Naive thymus-derived CD4-positive, alpha-beta T cell (primary cell): Measurements from ENCODE around the gene KCNK7. TPM values are rescaled to one million over a fixed set of nuclear protein-coding genes. Genes with fewer than 3 reads are reported as not detected.

Source experiments
- ATAC-seq: fragments of 150-1000 bp; cut with Tn5 transposase; 2 replicates; pipeline ENCODE4 v1.10.0; 2021; ENCODE audit warnings: mild to moderate bottlenecking, moderate library complexity
- CTCF ChIA-PET: fragments of 350-600 bp; sonication (Branson Sonifier 250); formaldehyde crosslinking; loops from one replicate; lab custom pipeline; 2021; ENCODE audit warnings: antibody characterized with exemption; lab: Charles Lee
- POLR2A ChIA-PET: fragments of 350-600 bp; sonication (Branson Sonifier 250); formaldehyde crosslinking; loops from one replicate; lab custom pipeline; 2021; ENCODE audit warnings: antibody characterized with exemption, inconsistent platforms; lab: Charles Lee
- DNase-seq, 9 donors: peaks; one replicate each; pipeline versions ENCODE4 v3.0.0 to v3.0.0-alpha.2; 2020 to 2022; ENCODE audit warnings: mixed read lengths in 1 of 9
- H3K27ac ChIP-seq: one replicate; pipeline ENCODE4 v1.7.0; 2013; ENCODE audit warnings: mild to moderate bottlenecking, low read depth, low read length, moderate library complexity
- H3K27me3 ChIP-seq, 2 donors: one replicate each; pipeline ENCODE4 v1.7.0; 2013; ENCODE audit warnings: low read length in 2 of 2, mild to moderate bottlenecking in 2 of 2, moderate library complexity in 2 of 2; ENCODE audit not compliant: control insufficient read depth in 2 of 2, insufficient read depth in 2 of 2
- H3K36me3 ChIP-seq, 3 experiments: 1 replicate in 2 of 3; 2 replicates in 1 of 3; pipeline ENCODE4 v1.7.0; 2013; ENCODE audit warnings: low read length in 3 of 3, mild to moderate bottlenecking in 3 of 3, moderate library complexity in 1 of 3; ENCODE audit not compliant: insufficient read depth in 3 of 3, control insufficient read depth in 2 of 3
- H3K4me1 ChIP-seq, 2 donors: one replicate each; pipeline ENCODE4 v1.7.0; 2013; ENCODE audit warnings: low read length in 2 of 2, mild to moderate bottlenecking in 2 of 2, moderate library complexity in 1 of 2; ENCODE audit not compliant: control insufficient read depth in 2 of 2, insufficient read depth in 2 of 2
- H3K4me3 ChIP-seq: 2 replicates; pipeline ENCODE4 v1.7.0; 2013; ENCODE audit warnings: mild to moderate bottlenecking, low read length
- H3K9me3 ChIP-seq, 3 experiments: 1 replicate in 2 of 3; 2 replicates in 1 of 3; pipeline ENCODE4 v1.7.0; 2013; ENCODE audit warnings: low read length in 3 of 3; ENCODE audit not compliant: control insufficient read depth in 2 of 3
- H3K27ac Mint-ChIP-seq, 9 donors: one replicate each; pipeline ENCODE4 v1.8.0; 2020 to 2022; ENCODE audit warnings: mixed read lengths in 9 of 9, mild to moderate bottlenecking in 8 of 9, moderate library complexity in 5 of 9, inconsistent platforms in 2 of 9
- H3K27me3 Mint-ChIP-seq, 5 donors: one replicate each; pipeline ENCODE4 v1.8.0; 2021 to 2022; ENCODE audit warnings: mixed read lengths in 5 of 5, mild to moderate bottlenecking in 1 of 5
- H3K36me3 Mint-ChIP-seq, 5 donors: one replicate each; pipeline ENCODE4 v1.8.0; 2020 to 2022; ENCODE audit warnings: mixed read lengths in 5 of 5, mild to moderate bottlenecking in 3 of 5, inconsistent platforms in 1 of 5
- H3K4me1 Mint-ChIP-seq, 7 donors: one replicate each; pipeline ENCODE4 v1.8.0; 2020 to 2022; ENCODE audit warnings: mixed read lengths in 7 of 7, mild to moderate bottlenecking in 3 of 7, inconsistent platforms in 1 of 7
- H3K4me3 Mint-ChIP-seq, 10 donors: one replicate each; pipeline ENCODE4 v1.8.0; 2020 to 2022; ENCODE audit warnings: mild to moderate bottlenecking in 10 of 10, mixed read lengths in 10 of 10, moderate library complexity in 6 of 10, inconsistent platforms in 2 of 10
- H3K9me3 Mint-ChIP-seq, 11 donors: one replicate each; pipeline ENCODE4 v1.8.0; 2020 to 2022; ENCODE audit warnings: mixed read lengths in 11 of 11, mild to moderate bottlenecking in 4 of 11, inconsistent platforms in 1 of 11, moderate library complexity in 1 of 11
- intact Hi-C, 2 donors: fragments of 100-400 bp; cut with micrococcal nuclease; formaldehyde crosslinking; loops; one replicate each; pipeline ENCODE4 v1.15.1; 2023
- polyA plus RNA-seq, 2 donors: library from polyadenylated mRNA; unstranded; fragments of 300-500 nt; fragmentation: Illumina TruSeq; gene quantifications; one replicate each; pipeline ENCODE4 v1.2.3, GENCODE V29; 2021
- total RNA-seq, 6 experiments: library from RNA in 5 of 6; stranded (reverse) in 5 of 6; gene quantifications; 1 replicate in 5 of 6; 2 replicates in 1 of 6; pipeline ENCODE4 v1.2.3 and lab custom pipeline; 2021 to 2026

KCNK7 gene
- total and polyA plus RNA-seq, 7 experiments from 2014 or later: 0.25 to 9.2 (median 3.8) TPM; not detected in 1

DNA sequence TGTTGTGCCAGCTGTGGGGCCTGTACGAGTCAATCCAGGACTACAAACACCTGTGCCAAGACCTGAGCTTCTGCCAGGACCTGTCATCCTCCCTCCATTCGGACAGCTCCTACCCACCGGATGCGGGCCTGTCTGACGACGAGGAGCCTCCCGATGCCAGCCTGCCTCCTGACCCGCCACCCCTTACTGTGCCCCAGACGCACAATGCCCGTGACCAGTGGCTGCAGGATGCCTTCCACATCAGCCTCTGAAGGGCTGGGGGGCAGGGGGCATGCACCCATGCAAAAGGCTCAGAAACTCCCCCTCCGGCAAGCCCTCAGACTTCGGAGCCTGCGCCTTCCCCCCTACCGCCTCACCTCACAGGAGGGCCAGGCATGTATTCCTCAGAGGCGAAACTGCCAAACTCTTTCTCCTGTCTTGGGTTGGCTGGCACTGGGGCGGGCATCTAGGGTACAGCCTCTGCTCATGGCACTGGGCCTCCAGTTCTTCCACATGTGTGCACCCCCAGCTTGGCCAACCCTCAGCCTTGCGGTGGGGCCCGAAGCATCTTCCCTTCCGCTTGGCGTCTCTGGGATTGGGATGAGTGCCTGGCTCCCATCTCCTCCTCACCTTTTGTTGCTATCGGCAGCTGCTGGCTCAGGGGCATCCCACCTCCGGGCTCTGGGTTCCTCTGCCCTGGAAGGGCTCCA lies 22.1 kb downstream of the KCNK7 start:
- peaks cover 41 to 67% (median 51%) of the 10 kb centered on the region in 7 donors for H3K4me1 Mint-ChIP-seq
- no peaks in the 10 kb centered on the region for H3K27me3 ChIP-seq
- intact Hi-C loops: loop anchor here (1.0 to 5.0 kb wide), 14 partner anchors 15 to 547 kb away; partner anchors contain the start of genes SNX15 (in 2 of the 2), CFL1 (in 1 of the 2), KAT5 (in 1 of the 2) and MAP3K11 (in 1 of the 2)
- H3K36me3 Mint-ChIP-seq: peaks cover 0 to 18% (median 4%) of the 10 kb centered on the region in 5 donors
- H3K27ac Mint-ChIP-seq: peak overlapping the region; percentile 79 to 98 (median 92)
- H3K27ac ChIP-seq: peak overlapping the region; percentile 96
- H3K4me1 ChIP-seq: peaks cover 54 to 57% of the 10 kb centered on the region in 2 donors
- H3K4me3 ChIP-seq: peak overlapping the region; percentile 69
- POLR2A ChIA-PET: interaction anchor here (0.7 to 6.3 kb wide), 23 partner anchors 8 to 439 kb away, joined by 3 to 90 read pairs (median 8); partner anchors contain the start of genes LTBP3, MALAT1, MAP3K11 and PCNX3
- H3K36me3 ChIP-seq: peaks cover 0 to 5% (median 0%) of the 10 kb centered on the region in 3 experiments
- ATAC-seq (no peak), DNase-seq (no peak)
- no peaks in the 10 kb centered on the region for H3K27me3 Mint-ChIP-seq
- H3K9me3 Mint-ChIP-seq: peaks cover 0 to 1% (median 0%) of the 10 kb centered on the region in 11 donors
- no peaks in the 10 kb centered on the region for H3K9me3 ChIP-seq
- CTCF ChIA-PET: interaction anchor here (0.5 to 5.2 kb wide), 9 partner anchors 16 to 50 kb away, joined by 3 to 57 read pairs (median 8); partner anchors contain the start of gene PCNX3
- peak overlapping the region; percentile 86 to 100 (median 94) for H3K4me3 Mint-ChIP-seq

DNA sequence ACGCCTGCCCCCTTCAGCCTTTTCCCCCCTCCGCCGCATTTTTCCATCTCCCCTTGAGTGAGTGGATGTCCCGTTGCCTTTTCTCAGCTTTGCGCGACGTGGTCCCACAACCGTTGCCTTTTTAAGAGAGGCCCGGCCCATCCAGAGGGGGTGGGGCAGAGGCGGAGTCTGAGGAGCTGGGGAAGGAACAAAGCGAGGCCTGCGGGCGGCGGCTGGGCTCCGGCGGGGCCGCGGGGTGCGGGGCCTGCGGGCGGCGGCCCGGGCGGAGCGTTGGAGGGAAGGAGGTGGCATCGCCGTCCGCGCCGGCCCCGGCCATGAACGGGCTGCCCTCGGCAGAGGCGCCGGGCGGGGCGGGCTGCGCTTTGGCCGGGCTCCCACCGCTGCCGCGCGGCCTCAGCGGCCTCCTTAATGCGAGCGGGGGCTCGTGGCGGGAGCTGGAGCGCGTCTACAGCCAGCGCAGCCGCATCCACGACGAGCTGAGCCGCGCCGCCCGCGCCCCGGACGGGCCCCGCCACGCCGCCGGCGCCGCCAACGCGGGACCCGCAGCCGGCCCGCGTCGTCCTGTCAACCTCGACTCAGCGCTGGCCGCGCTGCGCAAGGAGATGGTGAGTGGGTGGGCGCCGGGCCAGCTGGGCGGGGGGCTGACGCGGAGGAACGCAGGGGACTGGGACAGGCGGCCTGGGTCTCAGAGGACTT lies 23.1 kb downstream of the KCNK7 start, which contains the start of gene FAM89B:
TSS of gene FAM89B (plus strand) at position 183 of the 696 bp plus-strand sequence. CDS start at position 315, 132 bp downstream.
- Mint-ChIP-seq H3K4me1 (peaks cover 40 to 65% (median 51%) of the 10 kb centered on the region in 7 donors), H3K4me3 (peak within 1 kb of the TSS; percentile 91 to 100 (median 96)), H3K36me3 (peaks cover 0 to 19% (median 4%) of the 10 kb centered on the region in 5 donors), H3K9me3 (peaks cover 0 to 1% (median 0%) of the 10 kb centered on the region in 11 donors), H3K27ac (peak within 1 kb of the TSS; percentile 82 to 100 (median 97)), H3K27me3 (no peaks in the 10 kb centered on the region)
- Histone ChIP-seq H3K9me3 (no peaks in the 10 kb centered on the region), H3K27ac (peak within 1 kb of the TSS; percentile 96), H3K27me3 (no peaks in the 10 kb centered on the region), H3K36me3 (peaks cover 0 to 4% (median 0%) of the 10 kb centered on the region in 3 experiments), H3K4me1 (peaks cover 56 to 58% of the 10 kb centered on the region in 2 donors), H3K4me3 (peak within 1 kb of the TSS; percentile 96)
- ChIA-PET POLR2A (interaction anchor here (0.7 to 6.3 kb wide), 29 partner anchors 10 to 437 kb away, joined by 3 to 90 read pairs (median 7); partner anchors contain the start of genes BANF1, EIF1AD, LTBP3 and MALAT1), CTCF (interaction anchor here (0.5 to 5.2 kb wide), 9 partner anchors 16 to 49 kb away, joined by 3 to 57 read pairs (median 8); partner anchors contain the start of gene PCNX3)
- DNase-seq (peak; percentile 79 to 91 (median 87)), ATAC-seq (peak; percentile 37)
- intact Hi-C loops: loop anchor here in 1 of 2 donors (5.0 kb wide), 2 partner anchors 140 to 545 kb away; partner anchors contain the start of genes KAT5 and SNX15

DNA sequence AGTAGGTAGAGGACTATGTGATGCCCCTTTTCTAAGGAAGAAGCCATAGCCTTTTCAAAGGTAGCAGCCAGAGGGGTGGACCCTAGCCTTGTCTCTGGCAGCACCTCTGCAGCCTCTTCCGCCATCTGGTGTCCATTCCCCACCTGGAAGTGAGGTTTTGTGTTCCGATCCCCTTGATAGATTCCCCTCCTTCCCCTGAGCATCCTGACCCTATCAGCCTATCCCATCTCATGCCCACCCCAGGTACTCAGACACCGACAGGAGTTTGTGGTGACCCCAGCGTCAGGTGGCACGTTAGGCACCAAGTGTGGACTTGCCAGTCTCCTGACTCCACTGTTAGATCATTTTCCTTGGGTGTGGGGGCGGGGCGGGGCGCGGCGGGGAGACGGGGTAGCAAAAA lies 23.7 kb downstream of the KCNK7 start:
- H3K4me3 Mint-ChIP-seq: peak overlapping the region; percentile 90 to 100 (median 96)
- POLR2A ChIA-PET: interaction anchor here (0.6 to 6.3 kb wide), 26 partner anchors 11 to 430 kb away, joined by 3 to 90 read pairs (median 8); partner anchors contain the start of genes BANF1, EIF1AD, KAT5 and LTBP3
- H3K4me3 ChIP-seq: peak overlapping the region; percentile 96

DNA sequence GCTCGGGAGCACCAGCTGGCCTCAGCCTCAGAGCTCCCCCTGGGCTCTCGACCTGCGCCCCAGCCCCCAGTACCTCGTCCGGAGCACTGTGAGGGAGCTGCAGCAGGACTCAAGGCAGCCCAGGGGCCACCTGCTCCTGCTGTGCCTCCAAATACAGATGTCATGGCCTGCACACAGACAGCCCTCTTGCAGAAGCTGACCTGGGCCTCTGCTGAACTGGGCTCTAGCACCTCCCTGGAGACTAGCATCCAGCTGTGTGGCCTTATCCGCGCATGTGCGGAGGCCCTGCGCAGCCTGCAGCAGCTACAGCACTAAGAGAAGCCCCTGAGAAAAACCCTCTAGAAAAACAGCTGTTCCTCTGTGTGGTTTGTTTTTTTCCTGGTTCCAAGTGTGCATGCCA lies 24.2 kb downstream of the KCNK7 start:
- H3K27me3 Mint-ChIP-seq: no peaks in the 10 kb centered on the region
- CTCF ChIA-PET: interaction anchor here (1.2 to 5.2 kb wide), 6 partner anchors 18 to 45 kb away, joined by 3 to 57 read pairs (median 8); no protein-coding TSS in a partner anchor
- H3K4me3 Mint-ChIP-seq: peak overlapping the region; percentile 90 to 100 (median 96)
- peaks cover 0 to 19% (median 4%) of the 10 kb centered on the region in 5 donors for H3K36me3 Mint-ChIP-seq
- H3K27ac Mint-ChIP-seq: peak overlapping the region in 8 of 9 donors; percentile 89 to 100 (median 94)
- DNase-seq (no peak), ATAC-seq (no peak)
- peaks cover 40 to 69% (median 62%) of the 10 kb centered on the region in 7 donors for H3K4me1 Mint-ChIP-seq
- Histone ChIP-seq H3K4me3 (peak overlapping the region; percentile 96), H3K4me1 (peaks cover 55% of the 10 kb centered on the region in 2 donors), H3K27me3 (no peaks in the 10 kb centered on the region), H3K9me3 (no peaks in the 10 kb centered on the region), H3K27ac (peak overlapping the region; percentile 96), H3K36me3 (peaks cover 0 to 4% (median 0%) of the 10 kb centered on the region in 3 experiments)
- intact Hi-C loops: loop anchor here (2.0 to 5.0 kb wide), 5 partner anchors 81 to 793 kb away; partner anchors contain the start of genes CFL1 (in 1 of the 2), KAT5 (in 1 of the 2), SF1 (in 1 of the 2) and SNX15 (in 1 of the 2)
- POLR2A ChIA-PET: interaction anchor here (0.6 to 6.3 kb wide), 20 partner anchors 10 to 431 kb away, joined by 3 to 90 read pairs (median 6); partner anchors contain the start of genes BANF1, EIF1AD, KAT5 and LTBP3
- peaks cover 0 to 1% (median 0%) of the 10 kb centered on the region in 11 donors for H3K9me3 Mint-ChIP-seq

More for the DNA sequence above, 23.7 kb downstream of the KCNK7 start:
- Histone ChIP-seq H3K27me3 (no peaks in the 10 kb centered on the region), H3K36me3 (peaks cover 0 to 4% (median 0%) of the 10 kb centered on the region in 3 experiments), H3K9me3 (no peaks in the 10 kb centered on the region), H3K27ac (peak overlapping the region; percentile 96), H3K4me1 (peaks cover 54 to 55% of the 10 kb centered on the region in 2 donors)
- DNase-seq (peak in 1 of 9 donors; percentile 42), ATAC-seq (no peak)
- Mint-ChIP-seq H3K27ac (peak overlapping the region; percentile 82 to 100 (median 92)), H3K36me3 (peaks cover 0 to 19% (median 4%) of the 10 kb centered on the region in 5 donors), H3K4me1 (peaks cover 40 to 68% (median 57%) of the 10 kb centered on the region in 7 donors), H3K9me3 (peaks cover 0 to 1% (median 0%) of the 10 kb centered on the region in 11 donors), H3K27me3 (no peaks in the 10 kb centered on the region)
- CTCF ChIA-PET: interaction anchor here (1.5 to 5.2 kb wide), 8 partner anchors 15 to 43 kb away, joined by 5 to 57 read pairs (median 8); partner anchors contain the start of gene PCNX3
- intact Hi-C loops: loop anchor here (2.0 to 5.0 kb wide), 5 partner anchors 81 to 793 kb away; partner anchors contain the start of genes CFL1 (in 1 of the 2), KAT5 (in 1 of the 2), SF1 (in 1 of the 2) and SNX15 (in 1 of the 2)

DNA sequence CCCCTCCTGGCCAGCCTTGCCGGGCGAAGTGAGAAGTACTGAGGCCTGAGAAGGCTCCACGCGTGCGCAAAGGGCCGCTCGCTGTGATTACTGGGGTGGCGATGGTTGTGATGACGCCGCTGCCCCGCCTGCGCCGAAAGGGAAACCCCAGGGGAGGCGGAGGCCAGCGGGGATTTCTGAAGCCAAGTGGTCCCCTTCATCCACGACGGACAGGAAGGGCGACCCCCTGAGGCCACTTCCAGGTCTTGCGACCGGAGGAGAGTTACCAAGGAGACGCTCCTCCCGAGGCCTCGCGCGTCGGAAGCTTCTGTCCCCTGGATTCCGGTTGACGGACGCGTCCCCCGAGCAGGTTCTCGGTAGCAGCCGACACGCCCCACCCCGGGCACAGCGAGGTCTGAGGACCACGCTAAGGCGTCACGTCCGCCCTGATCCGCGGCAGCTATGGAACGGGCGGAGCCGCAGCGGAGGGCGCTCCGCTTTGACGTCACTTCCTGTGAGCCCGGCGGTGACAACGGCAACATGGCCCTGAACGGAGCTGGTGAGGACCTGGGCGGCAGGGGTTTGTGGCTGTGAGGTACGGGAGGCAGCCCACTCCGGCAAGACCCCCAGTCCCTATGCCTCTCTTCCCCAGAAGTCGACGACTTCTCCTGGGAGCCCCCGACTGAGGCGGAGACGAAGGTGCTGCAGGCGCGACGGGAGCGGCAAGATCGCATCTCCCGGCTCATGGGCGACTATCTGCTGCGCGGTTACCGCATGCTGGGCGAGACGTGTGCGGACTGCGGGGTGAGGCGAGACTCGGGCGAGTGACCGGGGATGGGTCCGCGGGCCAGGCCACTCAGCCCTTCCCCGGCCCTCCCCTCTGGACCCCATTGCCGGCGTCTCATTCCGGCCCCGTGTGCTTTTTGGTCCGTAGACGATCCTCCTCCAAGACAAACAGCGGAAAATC lies 25.4 kb downstream of the KCNK7 start, which contains the start of gene ZNRD2:
TSS of gene ZNRD2 (plus strand) at position 505 of the 946 bp plus-strand sequence. CDS start at position 520, 15 bp downstream.
- H3K4me1 Mint-ChIP-seq: peaks cover 49 to 77% (median 69%) of the 10 kb centered on the region in 7 donors
- no peaks in the 10 kb centered on the region for H3K27me3 Mint-ChIP-seq
- peaks cover 0 to 1% (median 0%) of the 10 kb centered on the region in 11 donors for H3K9me3 Mint-ChIP-seq

More for the DNA sequence above, 25.4 kb downstream of the KCNK7 start, which contains the start of gene ZNRD2:
- DNase-seq (peak; percentile 94 to 99 (median 98)), ATAC-seq (peak; percentile 82)
- Histone ChIP-seq H3K27me3 (no peaks in the 10 kb centered on the region), H3K4me1 (peaks cover 63 to 64% of the 10 kb centered on the region in 2 donors), H3K27ac (peak within 1 kb of the TSS; percentile 96), H3K4me3 (peak within 1 kb of the TSS; percentile 96), H3K9me3 (no peaks in the 10 kb centered on the region), H3K36me3 (peaks cover 0 to 4% (median 0%) of the 10 kb centered on the region in 3 experiments)
- CTCF ChIA-PET: interaction anchor here (0.6 to 5.2 kb wide), 7 partner anchors 10 to 47 kb away, joined by 3 to 57 read pairs (median 4); partner anchors contain the start of gene MAP3K11
- Mint-ChIP-seq H3K36me3 (peaks cover 0 to 19% (median 4%) of the 10 kb centered on the region in 5 donors), H3K4me3 (peak within 1 kb of the TSS; percentile 91 to 100 (median 97)), H3K27ac (peak within 1 kb of the TSS; percentile 89 to 100 (median 99))
- POLR2A ChIA-PET: interaction anchor here (0.5 to 6.3 kb wide), 19 partner anchors 9 to 1677 kb away, joined by 3 to 90 read pairs (median 4); partner anchors contain the start of genes KAT5, LTBP3, MALAT1 and MAP3K11
- intact Hi-C loops: loop anchor here (1.0 to 5.0 kb wide), 15 partner anchors 12 to 791 kb away; partner anchors contain the start of genes PCNX3 (in 2 of the 2), C11orf68 (in 1 of the 2), CFL1 (in 1 of the 2) and DRAP1 (in 1 of the 2)
